ENCODE data around the gene ITIH1. TPM values are rescaled to one million over a fixed set of nuclear protein-coding genes. Genes with fewer than 3 reads are reported as not detected.

The ITIH1 gene
- polyA plus RNA-seq, 1 experiment = not detected

- TF ChIP-seq, protein P1, sequence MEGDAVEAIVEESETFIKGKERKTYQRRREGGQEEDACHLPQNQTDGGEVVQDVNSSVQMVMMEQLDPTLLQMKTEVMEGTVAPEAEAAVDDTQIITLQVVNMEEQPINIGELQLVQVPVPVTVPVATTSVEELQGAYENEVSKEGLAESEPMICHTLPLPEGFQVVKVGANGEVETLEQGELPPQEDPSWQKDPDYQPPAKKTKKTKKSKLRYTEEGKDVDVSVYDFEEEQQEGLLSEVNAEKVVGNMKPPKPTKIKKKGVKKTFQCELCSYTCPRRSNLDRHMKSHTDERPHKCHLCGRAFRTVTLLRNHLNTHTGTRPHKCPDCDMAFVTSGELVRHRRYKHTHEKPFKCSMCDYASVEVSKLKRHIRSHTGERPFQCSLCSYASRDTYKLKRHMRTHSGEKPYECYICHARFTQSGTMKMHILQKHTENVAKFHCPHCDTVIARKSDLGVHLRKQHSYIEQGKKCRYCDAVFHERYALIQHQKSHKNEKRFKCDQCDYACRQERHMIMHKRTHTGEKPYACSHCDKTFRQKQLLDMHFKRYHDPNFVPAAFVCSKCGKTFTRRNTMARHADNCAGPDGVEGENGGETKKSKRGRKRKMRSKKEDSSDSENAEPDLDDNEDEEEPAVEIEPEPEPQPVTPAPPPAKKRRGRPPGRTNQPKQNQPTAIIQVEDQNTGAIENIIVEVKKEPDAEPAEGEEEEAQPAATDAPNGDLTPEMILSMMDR (IDR thresholded peaks at IDR 0.05; ENCODE audit: low read depth, low read length) = no peak
- Histone ChIP-seq H3K27me3 (ENCODE audit: control insufficient read depth, insufficient read depth, low read length) (no peaks in the 10 kb centered on the region), H3K4me3 (ENCODE audit: low read depth, low read length) (no peak overlapping the region), H3K9me3 (ENCODE audit: control insufficient read depth, insufficient read depth, low read length) (no peaks in the 10 kb centered on the region), H3K27ac (ENCODE audit: low read depth, low read length) (no peak overlapping the region)
- DNase-seq (ENCODE audit: low read depth, low spot score) = no peak
- CTCF ChIA-PET = no interaction called here
- POLR2A ChIA-PET = no interaction called here
Observed at GRCh38 chr3:52754373-52754772, 23.0 kb upstream of the ITIH1 start.

DNA sequence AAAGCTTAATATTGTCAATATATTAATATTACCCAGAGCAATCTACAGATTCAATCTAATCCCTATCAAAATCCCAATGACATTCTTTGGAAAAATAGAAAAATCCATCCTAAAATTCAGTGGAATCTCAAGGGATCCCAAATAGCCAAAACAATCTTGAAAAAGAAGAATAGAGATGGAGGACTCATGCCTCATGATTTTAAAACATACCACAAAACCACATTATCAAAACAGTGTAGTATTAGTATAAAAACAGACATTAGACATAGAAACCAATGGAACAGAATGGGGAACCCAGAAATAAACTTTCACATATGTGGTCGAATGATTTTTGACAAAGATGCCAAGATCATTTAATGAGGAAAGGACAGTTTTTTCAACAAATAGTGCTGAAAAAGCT, 21.3 kb upstream of the ITIH1 start:
- H3K27me3 ChIP-seq (ENCODE audit: control insufficient read depth, insufficient read depth, low read length) = no peaks in the 10 kb centered on the region
- ChIA-PET CTCF (no interaction called here), POLR2A (no interaction called here)
- no peak overlapping the region for H3K27ac ChIP-seq (ENCODE audit: low read depth, low read length)
- H3K9me3 ChIP-seq (ENCODE audit: control insufficient read depth, insufficient read depth, low read length) = no peaks in the 10 kb centered on the region
- TF ChIP-seq, protein P1 (IDR thresholded peaks at IDR 0.05; ENCODE audit: low read depth, low read length) = no peak
- no peak for DNase-seq (ENCODE audit: low read depth, low spot score)
- H3K4me3 ChIP-seq (ENCODE audit: low read depth, low read length) = no peak overlapping the region

DNA sequence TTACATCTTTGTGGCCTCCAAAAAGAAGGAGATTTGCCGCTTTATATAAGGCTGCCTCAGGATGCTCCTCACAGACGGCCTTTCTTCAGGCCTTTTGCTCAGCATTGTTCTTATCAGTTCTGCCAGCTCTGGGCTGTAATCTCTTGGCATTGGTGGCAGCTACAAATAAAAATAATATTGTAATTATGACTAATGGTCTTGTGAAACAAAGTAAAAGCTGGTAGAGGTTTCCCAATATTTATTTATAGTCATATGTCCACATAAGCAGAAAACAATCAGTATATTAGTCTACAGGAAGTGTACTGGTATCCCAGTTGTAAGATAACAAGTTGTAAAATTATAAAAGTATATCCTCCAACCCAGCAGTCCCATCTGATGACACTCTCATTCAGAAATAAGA, 13.9 kb upstream of the ITIH1 start:
- Histone ChIP-seq H3K27me3 (ENCODE audit: control insufficient read depth, insufficient read depth, low read length) (no peaks in the 10 kb centered on the region), H3K9me3 (ENCODE audit: control insufficient read depth, insufficient read depth, low read length) (no peaks in the 10 kb centered on the region), H3K4me3 (ENCODE audit: low read depth, low read length) (no peak overlapping the region), H3K27ac (ENCODE audit: low read depth, low read length) (no peak overlapping the region)
- TF ChIP-seq, protein P1 (IDR thresholded peaks at IDR 0.05; ENCODE audit: low read depth, low read length) = no peak
- ChIA-PET CTCF (no interaction called here), POLR2A (no interaction called here)
- no peak for DNase-seq (ENCODE audit: low read depth, low spot score)

- TF ChIP-seq, protein P1 (IDR thresholded peaks at IDR 0.05; ENCODE audit: low read depth, low read length) = no peak
- CTCF ChIA-PET = no interaction called here
- Histone ChIP-seq H3K9me3 (ENCODE audit: control insufficient read depth, insufficient read depth, low read length) (no peaks in the 10 kb centered on the region), H3K4me3 (ENCODE audit: low read depth, low read length) (peak overlapping the region; percentile 90), H3K27ac (ENCODE audit: low read depth, low read length) (no peak overlapping the region), H3K27me3 (ENCODE audit: control insufficient read depth, insufficient read depth, low read length) (no peaks in the 10 kb centered on the region)
- POLR2A ChIA-PET = interaction anchor here (1.1 kb wide), 1 partner anchor 29 kb away, joined by 4 read pairs; no protein-coding TSS in a partner anchor
- DNase-seq (ENCODE audit: low read depth, low spot score) = no peak
Observed at GRCh38 chr3:52769786-52770455, 7.5 kb upstream of the ITIH1 start.

DNA sequence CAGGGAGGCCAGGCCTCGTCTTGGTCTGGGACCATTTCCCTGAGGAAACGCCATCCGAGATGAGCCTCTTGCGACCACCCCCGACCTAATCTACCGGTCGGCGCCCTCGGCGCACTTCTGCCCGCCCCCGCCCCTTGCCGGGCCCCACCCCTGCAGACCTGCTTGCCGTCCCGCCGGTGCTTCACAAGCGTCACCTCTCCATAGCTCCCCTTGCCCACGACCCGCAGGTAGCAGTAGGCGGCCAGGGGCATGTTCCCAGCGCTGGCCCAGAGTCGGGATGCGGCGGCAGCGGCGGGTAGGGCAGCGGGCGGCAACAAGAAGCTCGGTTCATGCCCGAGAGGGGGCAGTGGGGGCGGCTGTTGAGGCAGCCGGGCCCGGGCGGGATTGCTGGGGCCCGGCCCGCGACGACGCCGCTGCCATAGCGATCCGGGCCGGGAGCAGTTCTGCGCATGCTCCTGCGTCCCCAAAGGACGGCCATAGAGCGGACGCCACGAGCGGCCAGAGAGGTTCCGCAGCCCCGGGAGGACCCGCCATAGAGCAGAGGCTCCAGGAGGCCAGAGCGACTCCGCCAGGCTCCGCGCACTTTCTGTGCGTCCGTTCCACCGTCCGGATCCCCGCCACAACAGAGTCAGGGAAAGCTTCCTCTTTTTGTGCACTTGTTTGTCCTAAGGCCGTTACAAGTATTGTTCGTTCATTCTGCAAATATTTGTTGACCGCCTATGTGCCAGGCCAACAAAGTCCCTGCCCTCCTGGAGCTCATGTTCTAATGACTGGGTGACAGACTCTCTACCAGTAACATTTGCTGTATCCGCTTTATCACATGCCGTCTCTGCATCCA, 6.7 kb upstream of the ITIH1 start, which contains the start of gene NEK4:
TSS of gene NEK4 (minus strand) at position 445 of the 838 bp plus-strand sequence. CDS start at position 251, 194 bp downstream.
- Histone ChIP-seq H3K27ac (ENCODE audit: low read depth, low read length) (no peak within 1 kb of the TSS), H3K9me3 (ENCODE audit: control insufficient read depth, insufficient read depth, low read length) (no peaks in the 10 kb centered on the region), H3K27me3 (ENCODE audit: control insufficient read depth, insufficient read depth, low read length) (peaks cover 2% of the 10 kb centered on the region), H3K4me3 (ENCODE audit: low read depth, low read length) (peak within 1 kb of the TSS; percentile 90)
- DNase-seq (ENCODE audit: low read depth, low spot score) = peak; percentile 57
- ChIA-PET POLR2A (interaction anchor here (0.7 to 1.1 kb wide), 2 partner anchors 28 to 65 kb away, joined by 3 to 4 read pairs; partner anchors contain the start of genes GLT8D1 and SPCS1), CTCF (interaction anchor here (0.6 to 1.4 kb wide), 6 partner anchors 50 to 302 kb away, joined by 3 to 7 read pairs (median 3); no protein-coding TSS in a partner anchor)
- TF ChIP-seq, protein P1 (IDR thresholded peaks at IDR 0.05; ENCODE audit: low read depth, low read length) = no peak
